Left renal pelvis (tissue), 4 donors: ENCODE measurements around the gene BMERB1. TPM values are rescaled to one million over a fixed set of nuclear protein-coding genes. Genes with fewer than 3 reads are reported as not detected.
A peak's percentile ranks its signal among the peaks of the same experiment; 100 is the strongest.
"Not testable (repeated sequence)": the region's sequence is repeated elsewhere in the genome, so short reads cannot be mapped to it uniquely, and the experiment has no call there.

Experiments
- DNase-seq, 4 donors: peaks; one replicate each; pipeline ENCODE4 v3.0.0-alpha.2; 2013; ENCODE audit warnings: low read depth in 4 of 4, low spot score in 3 of 4
- polyA plus RNA-seq, 4 donors: library from polyadenylated mRNA; unstranded; fragments of 120-200 nt; gene quantifications; one replicate each; pipeline ENCODE4 v1.2.1, GENCODE V29; 2013; ENCODE audit not compliant: insufficient read length in 4 of 4

BMERB1 gene
- polyA plus RNA-seq, 4 donors = 37.0 to 47.9 (median 45.9) TPM

GRCh38 chr16:15459791-15460190 is 25.4 kb downstream of the BMERB1 start:
- no peak for DNase-seq

GRCh38 chr16:15460601-15461000 is 26.2 kb downstream of the BMERB1 start:
- DNase-seq = no peak

- DNase-seq = no peak
Observed at GRCh38 chr16:15461376-15461775, 27.0 kb downstream of the BMERB1 start.

DNA sequence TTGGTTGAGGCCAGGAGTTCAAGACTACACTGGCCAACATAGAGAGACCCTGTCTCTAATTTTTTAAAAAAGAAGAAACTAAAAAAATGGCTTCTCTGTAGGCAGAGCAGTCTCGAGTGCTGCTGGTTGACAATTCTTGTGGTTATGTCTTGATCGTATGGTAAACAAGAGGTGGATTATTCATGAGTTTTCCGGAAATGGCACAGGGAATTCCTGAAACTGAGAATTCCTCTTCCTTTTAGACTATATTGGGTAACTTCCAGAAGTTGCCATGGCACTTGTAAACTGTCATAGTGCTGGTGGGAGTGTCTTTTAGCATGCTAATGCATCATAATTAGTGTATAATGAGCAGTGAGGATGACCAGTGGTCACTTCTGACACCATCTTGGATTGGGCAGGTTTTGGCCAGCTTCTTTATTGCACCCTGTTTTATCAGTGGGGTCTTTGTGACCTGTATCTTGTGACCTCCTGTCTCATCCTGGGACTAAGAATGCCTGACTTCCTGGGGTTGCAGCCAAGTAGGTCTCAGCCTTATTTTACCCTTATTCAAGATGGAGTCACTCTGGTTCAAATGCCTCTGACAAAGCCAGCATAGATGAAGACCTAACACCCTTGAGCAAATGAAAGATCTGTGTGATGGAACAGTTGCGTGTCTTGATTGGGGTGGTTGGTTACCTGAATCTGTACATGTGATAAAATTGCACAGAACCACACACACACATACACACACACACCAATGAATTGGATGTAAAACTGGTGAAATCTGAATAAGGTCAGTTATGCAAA is 30.2 kb downstream of the BMERB1 start:
- DNase-seq = no peak

DNA sequence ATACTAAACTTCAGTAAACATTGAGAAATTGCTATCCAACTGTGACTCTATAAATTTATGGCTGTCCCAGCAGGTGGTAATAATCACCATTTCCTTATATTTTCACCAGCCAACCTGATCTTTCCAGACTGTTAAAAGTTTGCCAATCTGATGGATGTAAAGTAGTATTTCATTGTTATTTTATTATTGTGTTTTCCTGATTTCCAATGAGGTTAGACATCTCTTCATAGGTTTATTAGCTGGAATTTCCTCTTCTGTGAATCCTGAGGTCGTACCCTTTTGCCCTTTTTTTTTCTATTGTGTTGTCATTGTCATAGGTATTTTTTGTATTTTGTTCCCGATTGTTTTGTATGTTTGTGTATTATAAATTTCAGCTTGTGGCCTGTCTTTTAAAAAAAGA is 31.7 kb downstream of the BMERB1 start:
- no peak for DNase-seq

DNA sequence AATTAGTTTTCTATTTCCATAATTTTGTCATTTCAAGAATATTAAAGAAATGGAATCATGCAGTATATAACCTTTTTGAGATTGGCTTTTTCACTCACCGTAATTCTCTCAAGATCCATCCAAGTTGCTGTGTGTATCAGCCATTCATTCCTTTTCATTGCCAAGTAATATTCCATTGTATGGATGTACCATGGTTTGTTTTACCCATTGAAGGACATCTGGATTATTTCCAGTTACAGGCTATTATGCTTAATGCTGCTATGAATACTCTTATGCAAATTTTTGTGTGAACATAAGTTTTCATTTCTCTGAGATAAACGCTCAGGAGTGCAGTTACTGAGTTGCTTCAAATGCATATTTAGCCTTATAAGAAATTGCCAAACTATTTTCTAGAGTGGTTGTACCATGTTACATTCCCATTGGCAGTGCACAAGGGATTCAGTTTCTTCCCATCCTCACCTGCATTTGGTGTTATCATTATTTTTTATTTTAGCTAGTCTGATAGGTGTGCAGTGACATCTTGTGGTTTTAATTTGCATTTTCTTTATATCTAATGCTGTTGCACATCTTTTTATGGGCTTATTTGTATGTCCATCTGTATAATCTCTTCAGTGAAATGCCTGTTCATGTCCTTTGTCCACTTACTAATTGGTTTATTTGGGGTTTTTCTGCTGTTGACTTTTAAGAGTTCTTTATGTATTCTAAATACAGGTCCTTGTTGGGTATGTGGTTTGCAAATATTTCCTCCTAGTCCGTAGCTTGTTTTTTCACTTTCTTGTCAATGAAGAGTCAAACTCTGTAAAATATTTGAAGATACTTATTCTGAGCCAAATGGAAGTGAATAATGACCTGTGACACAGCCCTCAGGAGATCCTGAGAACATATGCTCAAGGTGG is 32.7 kb downstream of the BMERB1 start:
- DNase-seq = no peak

GRCh38 chr16:15476971-15477370 is 42.6 kb downstream of the BMERB1 start:
- not testable (repeated sequence) for DNase-seq

DNA sequence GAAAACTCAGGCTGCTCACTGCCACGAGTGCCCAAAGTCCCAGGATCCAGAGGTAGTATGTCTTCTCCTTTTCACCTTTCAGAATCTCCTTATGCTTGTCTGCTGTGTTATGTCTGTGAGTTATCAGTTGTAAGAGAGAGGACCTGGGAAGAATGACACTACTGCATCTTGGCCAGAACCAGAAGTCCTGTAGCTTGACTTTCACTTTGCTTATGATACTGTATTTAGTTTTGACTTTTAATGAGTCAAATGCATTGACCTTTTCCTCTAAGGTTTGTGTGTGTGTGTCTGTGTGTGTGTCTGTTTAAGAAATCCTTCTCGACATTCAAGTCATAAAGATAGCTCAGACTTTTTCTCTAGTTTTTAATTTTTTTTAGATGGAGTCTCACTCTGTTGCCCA is 43.4 kb downstream of the BMERB1 start:
- no peak for DNase-seq

DNA sequence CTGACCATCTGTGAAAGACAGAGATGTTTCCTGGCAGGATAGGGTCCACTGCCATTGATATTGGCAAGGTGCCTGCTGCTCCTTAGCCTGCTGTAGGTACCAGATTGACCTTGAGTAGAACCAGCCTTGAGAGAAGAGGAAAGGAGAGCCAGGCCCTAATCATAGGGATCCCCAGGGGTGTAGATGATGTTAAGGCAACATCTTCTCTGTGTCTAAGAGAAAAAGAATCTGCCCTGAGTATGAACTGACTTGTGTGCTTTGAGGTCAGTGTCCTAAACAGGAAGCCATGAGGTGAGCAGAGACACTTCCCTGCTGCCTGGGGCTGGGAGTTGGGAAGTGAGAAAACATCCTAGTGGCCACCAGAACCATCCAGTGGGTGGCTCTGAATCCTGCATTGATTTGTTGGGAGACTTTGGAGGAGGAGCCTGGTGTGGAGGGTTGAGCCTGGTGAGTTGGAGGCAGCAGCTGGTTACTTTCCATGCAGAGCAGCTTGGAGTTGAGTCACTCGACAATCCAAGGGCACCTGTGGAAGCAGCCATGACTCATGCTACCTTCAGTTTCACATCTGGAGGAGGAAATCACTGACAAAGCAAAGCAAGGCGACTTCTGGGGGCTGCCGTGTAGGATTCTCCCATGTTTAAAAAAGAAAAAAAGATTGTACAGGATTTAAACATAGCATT is 47.8 kb downstream of the BMERB1 start:
- peak in 1 of 4 donors; percentile 8 for DNase-seq

DNA sequence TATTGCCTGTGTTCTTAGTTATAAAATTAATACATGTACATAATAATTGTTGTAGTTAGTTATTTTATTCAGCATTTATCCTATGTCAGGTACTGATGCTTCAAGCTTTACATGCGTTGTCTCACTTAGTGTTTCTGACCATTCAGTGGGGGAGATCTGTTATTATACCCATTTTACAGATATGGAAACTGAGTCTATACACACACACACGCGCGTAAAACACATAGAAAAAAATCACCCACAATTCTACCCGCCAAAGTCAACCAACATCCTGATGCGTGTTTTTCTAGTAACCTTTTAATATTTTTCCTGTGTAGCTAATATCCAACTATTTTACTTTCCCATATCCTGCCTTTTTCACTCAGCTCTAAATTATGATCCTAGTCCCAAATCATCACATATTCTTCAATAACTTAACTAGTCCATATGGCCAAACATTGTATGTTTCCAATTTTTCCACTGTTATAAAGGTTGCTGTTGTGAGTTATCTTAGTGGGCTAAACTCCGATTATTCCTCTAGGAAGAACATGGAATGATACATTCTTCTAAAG is 48.4 kb downstream of the BMERB1 start:
- DNase-seq = no peak

GRCh38 chr16:15483857-15484256 is 49.5 kb downstream of the BMERB1 start:
- no peak for DNase-seq

DNA sequence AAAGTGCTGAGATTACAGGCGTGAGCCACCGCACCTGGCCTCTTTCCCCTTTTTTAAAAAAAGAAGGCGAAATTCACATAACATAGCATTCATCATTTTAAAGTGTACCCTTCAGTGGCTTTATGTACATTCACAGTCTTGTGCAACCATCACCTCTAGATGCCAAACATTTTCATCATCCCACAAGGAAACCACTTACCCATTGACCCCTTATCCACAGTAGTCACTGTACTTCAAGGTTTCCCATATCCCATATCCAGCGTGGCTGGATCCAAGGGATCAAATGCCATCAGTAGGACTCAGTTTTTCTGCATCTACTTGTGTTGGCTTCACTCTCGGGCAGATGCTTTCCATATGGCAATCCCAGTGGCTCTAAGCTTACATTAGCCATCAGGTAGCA is 50.3 kb downstream of the BMERB1 start:
- no peak for DNase-seq

- no peak for DNase-seq
Observed at GRCh38 chr16:15485175-15485574, 50.8 kb downstream of the BMERB1 start.

DNA sequence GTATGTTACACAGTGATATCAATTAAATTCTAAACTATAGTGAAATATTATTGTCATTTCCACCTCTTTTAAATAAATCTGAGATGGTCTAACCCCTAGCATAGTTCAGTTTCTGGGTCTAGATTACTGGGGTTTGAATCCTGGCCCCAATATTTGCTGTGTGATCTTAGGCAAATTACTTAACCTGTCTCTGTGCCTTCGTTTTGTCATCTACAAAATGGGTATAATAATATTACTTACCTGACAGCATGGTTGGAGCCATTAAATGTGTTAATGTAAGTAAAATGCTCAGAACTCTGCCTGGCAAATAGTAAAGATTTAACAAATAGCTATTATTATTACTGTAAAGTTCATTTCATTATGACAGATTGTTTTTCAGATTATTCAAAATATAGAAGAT is 52.3 kb downstream of the BMERB1 start:
- no peak for DNase-seq

DNA sequence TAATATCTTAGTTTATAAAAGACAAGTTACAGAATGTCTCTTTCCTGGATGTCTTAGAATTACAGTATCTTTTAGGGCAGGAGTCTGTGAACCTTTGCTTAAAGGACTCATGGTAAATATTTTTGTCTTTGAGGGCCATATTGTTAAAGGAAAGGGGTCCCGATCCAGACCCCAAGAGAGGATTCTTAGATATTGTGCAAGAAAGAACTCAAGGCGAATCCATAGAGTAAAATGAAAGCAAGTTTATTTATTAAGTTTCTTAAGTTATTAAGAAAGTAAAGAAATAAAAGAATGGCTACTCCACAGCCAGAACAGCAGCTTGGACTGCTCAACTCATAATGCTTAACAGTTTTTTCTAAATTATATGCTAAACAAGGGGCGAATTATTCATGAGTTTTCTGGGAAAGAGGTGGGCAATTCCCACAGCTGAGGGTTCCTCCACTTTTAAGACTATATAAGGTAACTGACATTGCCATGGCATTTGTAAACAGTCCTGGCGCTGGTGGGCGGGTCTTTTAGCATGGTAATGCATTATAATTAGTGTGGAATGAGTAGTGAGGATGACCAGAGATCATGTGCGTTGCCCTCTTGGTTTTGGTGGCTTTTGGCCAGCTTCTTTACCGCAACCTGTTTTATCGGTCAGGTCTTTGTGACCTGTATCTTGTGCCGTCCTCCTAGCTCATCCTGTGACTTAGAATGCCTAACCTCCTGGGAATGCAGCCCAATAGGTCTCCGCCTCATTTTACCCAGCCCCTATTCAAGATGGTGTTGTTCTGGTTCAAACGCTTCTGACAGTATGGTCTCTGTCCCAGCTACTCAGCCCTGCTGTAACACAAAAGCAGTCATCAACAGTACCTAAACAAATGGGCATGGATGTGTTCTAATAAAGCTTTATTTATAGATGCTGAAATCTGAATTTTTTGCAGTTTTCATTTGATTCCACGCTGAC is 53.2 kb downstream of the BMERB1 start:
- no peak for DNase-seq

GRCh38 chr16:15489016-15489415 is 54.6 kb downstream of the BMERB1 start:
- no peak for DNase-seq

DNA sequence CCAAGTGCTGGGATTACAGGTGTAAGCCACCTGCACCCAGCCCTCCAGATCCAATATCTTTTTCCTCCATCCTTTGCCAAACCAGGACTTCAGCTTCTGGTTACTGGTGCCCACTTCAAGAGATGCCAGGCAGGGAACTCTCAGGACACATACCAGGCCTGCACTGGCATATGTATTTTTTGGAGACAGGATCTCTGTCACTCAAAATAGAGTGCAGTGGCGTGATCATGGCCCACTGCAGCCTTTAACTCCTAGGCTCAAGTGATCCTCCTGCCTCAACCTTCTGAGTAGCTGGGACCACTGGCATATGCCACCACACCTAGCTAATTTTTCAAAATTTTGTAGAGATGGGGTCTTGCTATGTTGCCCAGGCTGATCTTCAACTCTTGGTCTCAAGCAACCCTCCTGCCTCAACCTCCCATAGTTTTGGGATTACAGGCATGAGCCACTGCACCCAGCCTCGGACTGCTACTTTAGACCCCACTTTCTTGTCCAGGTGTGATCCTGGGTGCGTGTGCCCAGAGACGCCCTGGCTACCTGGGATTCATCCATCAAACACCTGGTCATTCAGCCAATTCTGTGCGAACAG is 55.8 kb downstream of the BMERB1 start:
- DNase-seq = no peak

- DNase-seq = no peak
Observed at GRCh38 chr16:15491411-15491810, 57.0 kb downstream of the BMERB1 start.

- no peak for DNase-seq
Observed at GRCh38 chr16:15492091-15492740, 57.8 kb downstream of the BMERB1 start.
